ENCODE results near the gene MPEG1.

The MPEG1 gene

GRCh38 chr11:59206635-59207034 is 6.1 kb downstream of the MPEG1 start:
- DNase-seq (ENCODE audit: extremely low read depth, insufficient read length), result no peak
- H3K4me3 ChIP-seq (replicated peaks; ENCODE audit: low read depth, low read length), result no peak overlapping the region
- H3K36me3 ChIP-seq (ENCODE audit: control insufficient read depth, insufficient read depth, low read length), result peaks cover 12% of the 10 kb centered on the region
- peak; percentile 74 for TF ChIP-seq CTCF (IDR thresholded peaks at IDR 0.05; ENCODE audit: insufficient read depth, low read length, poor library complexity, severe bottlenecking)
- no peaks in the 10 kb centered on the region for H3K27me3 ChIP-seq (replicated peaks; ENCODE audit: control insufficient read depth, insufficient read depth, low read length)

GRCh38 chr11:59205648-59206047 is 7.1 kb downstream of the MPEG1 start:
- Histone ChIP-seq H3K27me3 (replicated peaks; ENCODE audit: control insufficient read depth, insufficient read depth, low read length) (no peaks in the 10 kb centered on the region), H3K4me3 (replicated peaks; ENCODE audit: low read depth, low read length) (no peak overlapping the region), H3K36me3 (ENCODE audit: control insufficient read depth, insufficient read depth, low read length) (peaks cover 12% of the 10 kb centered on the region)
- TF ChIP-seq CTCF (IDR thresholded peaks at IDR 0.05; ENCODE audit: insufficient read depth, low read length, poor library complexity, severe bottlenecking), result no peak
- DNase-seq (ENCODE audit: extremely low read depth, insufficient read length), result no peak

- no peak overlapping the region for H3K4me3 ChIP-seq (replicated peaks; ENCODE audit: low read depth, low read length)
- TF ChIP-seq CTCF (IDR thresholded peaks at IDR 0.05; ENCODE audit: insufficient read depth, low read length, poor library complexity, severe bottlenecking), result no peak
- DNase-seq (ENCODE audit: extremely low read depth, insufficient read length), result no peak
- H3K36me3 ChIP-seq (ENCODE audit: control insufficient read depth, insufficient read depth, low read length), result peaks cover 12% of the 10 kb centered on the region
- no peaks in the 10 kb centered on the region for H3K27me3 ChIP-seq (replicated peaks; ENCODE audit: control insufficient read depth, insufficient read depth, low read length)
Observed at GRCh38 chr11:59204746-59205145, 8.0 kb downstream of the MPEG1 start.

GRCh38 chr11:59201353-59201752 is 11.4 kb downstream of the MPEG1 start:
- peaks cover 14% of the 10 kb centered on the region for H3K36me3 ChIP-seq (ENCODE audit: control insufficient read depth, insufficient read depth, low read length)

GRCh38 chr11:59200423-59200746 is 12.3 kb downstream of the MPEG1 start:
- Histone ChIP-seq H3K4me3 (replicated peaks; ENCODE audit: low read depth, low read length) (no peak overlapping the region), H3K27me3 (replicated peaks; ENCODE audit: control insufficient read depth, insufficient read depth, low read length) (no peaks in the 10 kb centered on the region), H3K36me3 (ENCODE audit: control insufficient read depth, insufficient read depth, low read length) (peaks cover 9% of the 10 kb centered on the region)
- no peak for DNase-seq (ENCODE audit: extremely low read depth, insufficient read length)
- TF ChIP-seq CTCF (IDR thresholded peaks at IDR 0.05; ENCODE audit: insufficient read depth, low read length, poor library complexity, severe bottlenecking), result no peak

More at GRCh38 chr11:59201353-59201752, 11.4 kb downstream of the MPEG1 start:
- DNase-seq (ENCODE audit: extremely low read depth, insufficient read length), result no peak
- H3K4me3 ChIP-seq (replicated peaks; ENCODE audit: low read depth, low read length), result no peak overlapping the region
- no peaks in the 10 kb centered on the region for H3K27me3 ChIP-seq (replicated peaks; ENCODE audit: control insufficient read depth, insufficient read depth, low read length)
- peak; percentile 44 for TF ChIP-seq CTCF (IDR thresholded peaks at IDR 0.05; ENCODE audit: insufficient read depth, low read length, poor library complexity, severe bottlenecking)

All from GM06990 (cell line).